ENCODE data around the gene GPR176.

Gene GPR176

DNA sequence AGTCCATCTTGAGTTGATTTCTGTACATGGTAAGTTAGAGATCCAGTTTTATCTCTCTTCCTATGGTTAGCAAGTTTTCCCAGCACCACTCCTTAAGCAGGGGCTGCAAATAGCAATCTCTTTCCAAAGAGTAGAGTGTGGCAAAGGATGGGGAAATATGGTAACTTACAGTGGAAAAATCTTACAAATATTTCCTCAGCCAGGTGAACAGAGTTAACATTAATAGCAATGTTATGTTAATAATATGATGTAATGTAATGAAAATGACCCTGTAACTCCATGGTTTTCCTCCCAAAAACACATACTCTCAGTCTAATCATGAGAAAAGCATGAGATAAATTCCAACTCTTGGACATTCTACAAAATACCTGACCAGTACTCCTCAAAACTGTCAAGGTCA lies 167.8 kb downstream of the GPR176 start:
- no peak overlapping the region for H3K4me3 ChIP-seq (ENCODE audit: low read depth, low read length)
- no peak for DNase-seq (ENCODE audit: low read depth)
- TF ChIP-seq, protein P1, sequence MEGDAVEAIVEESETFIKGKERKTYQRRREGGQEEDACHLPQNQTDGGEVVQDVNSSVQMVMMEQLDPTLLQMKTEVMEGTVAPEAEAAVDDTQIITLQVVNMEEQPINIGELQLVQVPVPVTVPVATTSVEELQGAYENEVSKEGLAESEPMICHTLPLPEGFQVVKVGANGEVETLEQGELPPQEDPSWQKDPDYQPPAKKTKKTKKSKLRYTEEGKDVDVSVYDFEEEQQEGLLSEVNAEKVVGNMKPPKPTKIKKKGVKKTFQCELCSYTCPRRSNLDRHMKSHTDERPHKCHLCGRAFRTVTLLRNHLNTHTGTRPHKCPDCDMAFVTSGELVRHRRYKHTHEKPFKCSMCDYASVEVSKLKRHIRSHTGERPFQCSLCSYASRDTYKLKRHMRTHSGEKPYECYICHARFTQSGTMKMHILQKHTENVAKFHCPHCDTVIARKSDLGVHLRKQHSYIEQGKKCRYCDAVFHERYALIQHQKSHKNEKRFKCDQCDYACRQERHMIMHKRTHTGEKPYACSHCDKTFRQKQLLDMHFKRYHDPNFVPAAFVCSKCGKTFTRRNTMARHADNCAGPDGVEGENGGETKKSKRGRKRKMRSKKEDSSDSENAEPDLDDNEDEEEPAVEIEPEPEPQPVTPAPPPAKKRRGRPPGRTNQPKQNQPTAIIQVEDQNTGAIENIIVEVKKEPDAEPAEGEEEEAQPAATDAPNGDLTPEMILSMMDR (IDR thresholded peaks at IDR 0.05; ENCODE audit: insufficient read depth, low read depth, low read length, missing control alignments): no peak

Measured in GM12865 (cell line).